Neural progenitor cell (in vitro differentiated cells): ENCODE results near the gene SLX1A. TPM values are rescaled to one million over a fixed set of nuclear protein-coding genes. Genes with fewer than 3 reads are reported as not detected.

Experiments
- DNase-seq: peaks from one replicate; pipeline ENCODE4 v3.0.0-alpha.2; 2016; ENCODE audit warnings: low spot score
- H2AFZ ChIP-seq: fragments of 200-600 bp; sonication (generic); replicated peaks from 2 replicates; pipeline ENCODE4 v1.6.1; 2016; ENCODE audit warnings: antibody characterized with exemption
- H3F3A ChIP-seq: fragments of 200-600 bp; sonication (generic); 2 replicates; pipeline ENCODE4 v1.6.1; 2016; ENCODE audit warnings: antibody characterized with exemption, low read depth
- H3K27ac ChIP-seq: fragments of 200-600 bp; sonication (generic); 2 replicates; pipeline ENCODE4 v1.5.1; 2016; ENCODE audit warnings: mild to moderate bottlenecking
- H3K27me3 ChIP-seq: fragments of 200-600 bp; sonication (generic); 2 replicates; pipeline ENCODE4 v1.6.1; 2016; ENCODE audit warnings: mild to moderate bottlenecking, moderate library complexity
- H3K36me3 ChIP-seq: fragments of 200-600 bp; sonication (generic); 2 replicates; pipeline ENCODE4 v1.5.1; 2016
- H3K4me1 ChIP-seq: fragments of 200-600 bp; sonication (generic); 2 replicates; pipeline ENCODE4 v1.6.1; 2016; ENCODE audit warnings: mixed run types
- H3K4me2 ChIP-seq: fragments of 200-600 bp; sonication (generic); 2 replicates; pipeline ENCODE4 v1.6.1; 2016
- H3K4me3 ChIP-seq: fragments of 200-600 bp; sonication (generic); 2 replicates; pipeline ENCODE4 v1.5.1; 2016
- H3K79me2 ChIP-seq: fragments of 200-600 bp; sonication (generic); 2 replicates; pipeline ENCODE4 v1.6.1; 2016; ENCODE audit warnings: low read depth
- H3K9ac ChIP-seq: fragments of 200-600 bp; sonication (generic); 2 replicates; pipeline ENCODE4 v1.6.1; 2016
- H3K9me3 ChIP-seq: fragments of 200-600 bp; sonication (generic); 2 replicates; pipeline ENCODE4 v1.5.1; 2016; ENCODE audit warnings: low read depth
- H4K20me1 ChIP-seq: fragments of 200-600 bp; sonication (generic); 2 replicates; pipeline ENCODE4 v1.6.1; 2016; ENCODE audit warnings: low read depth
- H3K27ac Mint-ChIP-seq: 3 replicates; pipeline ENCODE4 v1.8.0; 2021; ENCODE audit warnings: mixed read lengths
- H3K27me3 Mint-ChIP-seq: 2 replicates; pipeline ENCODE4 v1.8.0; 2022; ENCODE audit warnings: low read depth, mild to moderate bottlenecking, inconsistent platforms, moderate library complexity, mixed read lengths; ENCODE audit not compliant: insufficient read depth
- H3K36me3 Mint-ChIP-seq: 3 replicates; pipeline ENCODE4 v1.8.0; 2021; ENCODE audit warnings: mixed read lengths
- H3K4me1 Mint-ChIP-seq: 3 replicates; pipeline ENCODE4 v1.8.0; 2021; ENCODE audit warnings: mixed read lengths
- H3K4me3 Mint-ChIP-seq: 3 replicates; pipeline ENCODE4 v1.8.0; 2021; ENCODE audit warnings: mild to moderate bottlenecking, moderate library complexity, mixed read lengths
- H3K9me3 Mint-ChIP-seq: 3 replicates; pipeline ENCODE4 v1.8.0; 2020; ENCODE audit warnings: mixed read lengths
- EZH2 ChIP-seq: fragments of 200-600 bp; sonication (generic); IDR thresholded peaks from 2 replicates; pipeline ENCODE4 v1.6.1; 2017; ENCODE audit warnings: antibody characterized with exemption, mild to moderate bottlenecking, moderate library complexity
- EZH2phosphoT487 ChIP-seq: fragments of 200-600 bp; sonication (generic); IDR thresholded peaks from 2 replicates; pipeline ENCODE4 v1.6.1; 2017; ENCODE audit warnings: antibody characterized with exemption
- total RNA-seq: library from RNA; depleted of rRNA; stranded (reverse); fragments of >200 nt; gene quantifications from 2 replicates; pipeline ENCODE4 v1.2.3, GENCODE V29; 2015; ENCODE audit warnings: low replicate concordance
- TF ChIP-seq, protein P1 (sequence below): fragments of 200-600 bp; sonication (generic); IDR thresholded peaks from 2 replicates; pipeline ENCODE4 v1.5.1; 2017; ENCODE audit warnings: antibody characterized with exemption, mild to moderate bottlenecking

Gene SLX1A
- total RNA-seq, 1 donor from 2014 or later = 10.4 TPM

DNA sequence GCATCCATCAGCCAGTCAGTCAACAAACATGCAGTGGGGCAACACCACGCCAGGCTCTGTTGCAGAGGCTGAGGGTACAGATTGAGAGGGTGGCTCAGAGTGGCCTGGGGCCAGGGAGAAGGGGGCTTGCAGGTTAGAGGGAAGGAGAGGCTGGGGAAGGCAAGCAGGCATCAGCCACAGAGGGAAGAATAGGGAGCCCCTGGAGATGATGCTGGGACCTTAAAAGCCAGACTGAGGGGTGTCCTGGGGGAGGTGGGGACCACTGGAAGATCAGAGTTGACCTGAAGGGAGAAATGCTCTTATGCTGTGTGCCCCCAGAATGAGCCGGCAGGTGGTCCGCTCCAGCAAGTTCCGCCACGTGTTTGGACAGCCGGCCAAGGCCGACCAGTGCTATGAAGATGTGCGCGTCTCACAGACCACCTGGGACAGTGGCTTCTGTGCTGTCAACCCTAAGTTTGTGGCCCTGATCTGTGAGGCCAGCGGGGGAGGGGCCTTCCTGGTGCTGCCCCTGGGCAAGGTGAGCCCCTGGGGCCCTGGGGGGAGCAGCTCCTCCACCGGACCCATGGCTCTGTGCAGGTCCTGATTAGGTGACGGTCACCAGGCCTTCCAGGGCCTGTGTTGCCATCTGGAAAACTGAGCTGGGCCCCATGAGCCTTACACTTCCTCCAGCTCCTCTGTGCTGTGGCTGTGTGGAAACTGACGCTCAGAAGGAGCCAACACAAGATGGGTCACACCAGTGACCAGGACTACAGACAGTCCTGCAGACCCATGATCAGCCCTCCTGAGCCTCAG is 8.6 kb upstream of the SLX1A start:
- Histone ChIP-seq H3F3A (peaks cover 10% of the 10 kb centered on the region), H3K9ac (no peak overlapping the region), H3K4me2 (no peak overlapping the region), H3K9me3 (no peaks in the 10 kb centered on the region), H3K36me3 (no peaks in the 10 kb centered on the region), H2AFZ (no peak overlapping the region), H3K27me3 (peaks cover 41% of the 10 kb centered on the region), H3K4me1 (peaks cover 2% of the 10 kb centered on the region), H3K4me3 (no peak overlapping the region), H3K27ac (no peak overlapping the region), H4K20me1 (peaks cover 9% of the 10 kb centered on the region), H3K79me2 (no peaks in the 10 kb centered on the region)
- Mint-ChIP-seq H3K27me3 (peaks cover 8% of the 10 kb centered on the region), H3K4me3 (peak overlapping the region; percentile 77), H3K27ac (no peak overlapping the region), H3K4me1 (peaks cover 11% of the 10 kb centered on the region), H3K9me3 (no peaks in the 10 kb centered on the region), H3K36me3 (no peaks in the 10 kb centered on the region)
- DNase-seq = no peak
- TF ChIP-seq EZH2 (no peak), EZH2phosphoT487 (no peak)
- TF ChIP-seq, protein P1, sequence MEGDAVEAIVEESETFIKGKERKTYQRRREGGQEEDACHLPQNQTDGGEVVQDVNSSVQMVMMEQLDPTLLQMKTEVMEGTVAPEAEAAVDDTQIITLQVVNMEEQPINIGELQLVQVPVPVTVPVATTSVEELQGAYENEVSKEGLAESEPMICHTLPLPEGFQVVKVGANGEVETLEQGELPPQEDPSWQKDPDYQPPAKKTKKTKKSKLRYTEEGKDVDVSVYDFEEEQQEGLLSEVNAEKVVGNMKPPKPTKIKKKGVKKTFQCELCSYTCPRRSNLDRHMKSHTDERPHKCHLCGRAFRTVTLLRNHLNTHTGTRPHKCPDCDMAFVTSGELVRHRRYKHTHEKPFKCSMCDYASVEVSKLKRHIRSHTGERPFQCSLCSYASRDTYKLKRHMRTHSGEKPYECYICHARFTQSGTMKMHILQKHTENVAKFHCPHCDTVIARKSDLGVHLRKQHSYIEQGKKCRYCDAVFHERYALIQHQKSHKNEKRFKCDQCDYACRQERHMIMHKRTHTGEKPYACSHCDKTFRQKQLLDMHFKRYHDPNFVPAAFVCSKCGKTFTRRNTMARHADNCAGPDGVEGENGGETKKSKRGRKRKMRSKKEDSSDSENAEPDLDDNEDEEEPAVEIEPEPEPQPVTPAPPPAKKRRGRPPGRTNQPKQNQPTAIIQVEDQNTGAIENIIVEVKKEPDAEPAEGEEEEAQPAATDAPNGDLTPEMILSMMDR = no peak

DNA sequence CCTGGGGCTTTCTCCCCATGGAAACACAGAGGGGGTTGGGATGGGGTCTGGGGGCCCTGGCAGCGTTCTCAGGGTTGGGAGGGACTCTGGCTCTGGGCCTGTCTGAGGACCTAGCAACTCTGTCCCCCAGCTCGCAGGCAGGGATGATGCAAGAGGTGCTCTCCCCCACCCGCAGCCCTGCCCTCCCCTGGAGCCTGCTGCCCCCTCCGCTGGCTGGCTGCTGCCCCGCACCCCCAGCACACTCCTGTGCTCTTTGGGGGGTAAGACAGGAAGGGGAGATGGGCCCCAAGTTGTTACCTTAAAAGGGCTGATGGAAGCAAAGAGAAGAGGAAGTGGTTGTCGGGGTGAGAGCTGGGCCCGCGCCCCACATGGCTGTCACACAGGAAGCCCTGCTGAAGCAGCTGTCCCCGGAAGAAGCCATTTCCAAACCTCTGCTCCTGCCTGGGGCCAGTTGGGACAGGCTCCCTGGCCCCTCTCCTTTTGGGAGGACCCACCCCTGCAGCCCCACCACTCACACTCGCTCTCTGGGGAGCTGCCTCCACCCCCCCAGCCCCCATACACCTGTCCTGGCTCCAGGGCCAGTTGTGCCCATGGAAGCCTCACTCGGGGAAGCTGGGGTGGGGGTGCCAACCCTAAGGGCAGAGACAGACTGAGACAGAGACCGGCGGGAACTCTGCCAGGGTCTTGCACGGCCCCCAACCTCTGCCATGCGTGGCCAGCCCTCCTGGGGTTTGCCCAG is 7.8 kb upstream of the SLX1A start:
- Histone ChIP-seq H3K9ac (no peak overlapping the region), H3F3A (peaks cover 10% of the 10 kb centered on the region), H4K20me1 (peaks cover 9% of the 10 kb centered on the region), H3K4me3 (no peak overlapping the region), H3K27me3 (peaks cover 35% of the 10 kb centered on the region), H3K27ac (no peak overlapping the region), H3K79me2 (no peaks in the 10 kb centered on the region), H3K4me2 (no peak overlapping the region), H3K4me1 (peaks cover 2% of the 10 kb centered on the region), H3K9me3 (no peaks in the 10 kb centered on the region), H2AFZ (no peak overlapping the region), H3K36me3 (no peaks in the 10 kb centered on the region)
- no peaks in the 10 kb centered on the region for H3K9me3 Mint-ChIP-seq
- H3K27ac Mint-ChIP-seq = no peak overlapping the region
- no peak for DNase-seq
- H3K4me3 Mint-ChIP-seq = no peak overlapping the region
- peaks cover 8% of the 10 kb centered on the region for H3K27me3 Mint-ChIP-seq
- TF ChIP-seq, protein P1 = no peak
- TF ChIP-seq EZH2 = no peak
- no peak for TF ChIP-seq EZH2phosphoT487
- peaks cover 11% of the 10 kb centered on the region for H3K4me1 Mint-ChIP-seq
- no peaks in the 10 kb centered on the region for H3K36me3 Mint-ChIP-seq

DNA sequence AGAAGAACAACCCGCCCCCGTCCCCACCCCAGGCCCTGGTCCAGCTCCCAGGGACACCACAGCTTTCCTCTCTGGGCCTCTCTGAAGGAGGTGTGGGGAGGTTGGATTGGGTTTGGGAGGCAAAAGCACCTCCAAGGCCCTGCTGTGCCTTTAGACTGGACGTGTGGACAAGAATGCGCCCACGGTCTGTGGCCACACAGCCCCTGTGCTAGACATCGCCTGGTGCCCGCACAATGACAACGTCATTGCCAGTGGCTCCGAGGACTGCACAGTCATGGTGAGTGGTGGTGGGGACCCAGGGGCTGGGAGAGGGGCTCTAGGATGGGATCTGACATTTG is 7.3 kb upstream of the SLX1A start:
- Histone ChIP-seq H3K4me3 (no peak overlapping the region), H3K4me2 (no peak overlapping the region), H4K20me1 (peaks cover 9% of the 10 kb centered on the region), H3K27me3 (peaks cover 29% of the 10 kb centered on the region), H3K79me2 (no peaks in the 10 kb centered on the region), H3K9ac (no peak overlapping the region), H3K27ac (no peak overlapping the region), H3K9me3 (no peaks in the 10 kb centered on the region), H2AFZ (no peak overlapping the region), H3K36me3 (no peaks in the 10 kb centered on the region), H3F3A (peaks cover 10% of the 10 kb centered on the region), H3K4me1 (peaks cover 2% of the 10 kb centered on the region)
- H3K27me3 Mint-ChIP-seq = peaks cover 8% of the 10 kb centered on the region
- no peak overlapping the region for H3K4me3 Mint-ChIP-seq
- no peak for DNase-seq
- TF ChIP-seq EZH2phosphoT487 (no peak), EZH2 (no peak)
- TF ChIP-seq, protein P1 = no peak
- H3K4me1 Mint-ChIP-seq = peaks cover 11% of the 10 kb centered on the region
- H3K36me3 Mint-ChIP-seq = no peaks in the 10 kb centered on the region
- no peak overlapping the region for H3K27ac Mint-ChIP-seq
- no peaks in the 10 kb centered on the region for H3K9me3 Mint-ChIP-seq
